NCI-H345 treated with DMSO at 0.1 percent for 48 hours (cell line): ENCODE data around the gene CD200.

Experiments
- DNase-seq: peaks from one replicate; lab custom pipeline; 2025; ENCODE audit not compliant: unreplicated experiment; lab: John Stamatoyannopoulos, UW

Gene CD200

DNA sequence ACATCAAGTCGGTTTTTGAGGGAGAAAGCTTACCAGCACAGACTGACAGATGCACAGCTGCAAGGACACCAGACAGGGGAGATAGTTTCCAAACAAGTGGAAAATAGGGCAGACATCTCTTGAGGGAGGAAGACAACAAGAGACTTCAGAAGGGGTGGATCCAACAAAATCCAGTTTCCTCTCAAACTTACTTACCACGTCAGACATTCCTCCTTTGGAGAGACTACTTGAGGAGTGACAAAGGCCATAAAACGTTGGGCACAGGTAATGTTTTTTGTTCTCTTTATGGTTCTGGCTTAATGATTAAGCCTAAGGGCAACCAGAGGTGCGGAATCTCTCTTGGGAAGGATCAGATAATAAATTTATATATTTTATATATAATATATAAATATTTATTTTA, 76.1 kb downstream of the CD200 start:
- DNase-seq, result no peak

DNA sequence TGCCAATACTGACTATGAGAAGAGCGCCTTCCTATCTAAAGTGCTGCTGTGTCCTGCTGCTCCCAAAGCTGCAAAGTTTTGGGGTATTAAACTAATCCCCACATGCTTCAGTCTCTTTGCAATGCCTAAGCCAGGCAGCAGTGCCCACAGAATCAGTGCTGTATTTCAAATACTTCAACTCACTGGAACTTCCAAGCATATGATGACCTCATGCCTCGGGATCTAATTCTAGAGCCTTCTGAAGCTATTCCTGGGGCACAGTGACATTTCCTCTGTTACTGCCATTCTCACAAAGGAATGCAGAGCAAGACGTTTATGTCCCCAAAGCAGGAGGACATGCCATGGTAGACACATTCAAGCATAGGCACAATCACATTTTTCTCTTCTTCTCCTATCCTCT, 78.5 kb downstream of the CD200 start:
- peak; percentile 85 for DNase-seq
